A549 (cell line): ENCODE results near the gene DCLK1. TPM values are rescaled to one million over a fixed set of nuclear protein-coding genes. Genes with fewer than 3 reads are reported as not detected.

ENCODE experiments used
- ATAC-seq, 2 experiments: fragments of 200-7000 bp in 1 of 2; fragments of >200 bp in 1 of 2; cut with Nextera tagmentation in 1 of 2; cut with Tn5 transposase in 1 of 2; 3 replicates each; pipeline versions ENCODE4 v1.8.0 to v1.9.1; 2018 to 2020; ENCODE audit warnings: mild to moderate bottlenecking in 1 of 2, moderate library complexity in 1 of 2
- CTCF ChIA-PET: fragments of 300-600 bp; sonication (Branson Sonifier 250); formaldehyde crosslinking; extraction: SDS; loops from one replicate; lab custom pipeline; 2021; ENCODE audit warnings: antibody characterized with exemption, inconsistent platforms; lab: Yijun Ruan, JAX
- POLR2A ChIA-PET: fragments of 350-600 bp; formaldehyde crosslinking; extraction: SDS; loops from one replicate; lab custom pipeline; 2021; ENCODE audit warnings: antibody characterized with exemption, inconsistent platforms; lab: Yijun Ruan, JAX
- DNase-seq, 2 experiments: peaks; one replicate each; pipeline versions ENCODE4 v3.0.0 to v3.0.0-alpha.2; 2011 to 2016; ENCODE audit warnings: low read depth in 1 of 2, low spot score in 1 of 2
- FAIRE-seq: peaks from 2 replicates; lab custom pipeline; 2011; peaks lifted over from hg19 to GRCh38; lab: Jason Lieb, UNC
- H3K27ac ChIP-seq, 2 experiments: fragments of >200 bp; sonication (Bioruptor Twin); formaldehyde crosslinking; 3 replicates each; pipeline ENCODE4 v1.5.1; 2016 to 2017
- H3K4me1 ChIP-seq: fragments of >200 bp; sonication (Bioruptor Twin); formaldehyde crosslinking; 3 replicates; pipeline ENCODE4 v1.6.1; 2016
- H3K4me2 ChIP-seq: fragments of >200 bp; sonication (Bioruptor Twin); formaldehyde crosslinking; 3 replicates; pipeline ENCODE4 v1.6.1; 2016
- H3K4me3 ChIP-seq: fragments of >200 bp; sonication (Bioruptor Twin); formaldehyde crosslinking; 3 replicates; pipeline ENCODE4 v1.5.1; 2016
- H3K9me3 ChIP-seq: fragments of >200 bp; sonication (Bioruptor Twin); formaldehyde crosslinking; 3 replicates; pipeline ENCODE4 v1.6.1; 2016
- BCL3 ChIP-seq: fragments of >200 bp; sonication (Bioruptor Twin); formaldehyde crosslinking; IDR thresholded peaks from 3 replicates; pipeline ENCODE4 v1.6.1; 2016
- BHLHE40 ChIP-seq: IDR thresholded peaks from 2 replicates; pipeline ENCODE4 v1.6.1; 2012; ENCODE audit warnings: low read depth, low read length, inconsistent platforms
- CEBPB ChIP-seq, 2 experiments: fragments of >200 bp in 1 of 2; sonication (Bioruptor Twin) in 1 of 2; formaldehyde crosslinking in 1 of 2; IDR thresholded peaks; 2 replicates each; pipeline ENCODE4 v1.6.1; 2012 to 2016
- CTCF ChIP-seq: fragments of >200 bp; sonication (Bioruptor Twin); formaldehyde crosslinking; IDR thresholded peaks from 3 replicates; pipeline ENCODE4 v1.5.1; 2016
- EHF ChIP-seq: fragments of 250-450 bp; sonication (Bioruptor Pico); IDR thresholded peaks from 2 replicates; pipeline ENCODE4 v1.5.0; 2020; ENCODE audit warnings: mild to moderate bottlenecking
- ELK1 ChIP-seq: fragments of 150-350 bp; IDR thresholded peaks from 2 replicates; pipeline ENCODE4 v1.6.1; 2014; ENCODE audit warnings: low read depth, mild to moderate bottlenecking, low read length
- FOSB ChIP-seq: fragments of 250-450 bp; sonication (Bioruptor Pico); IDR thresholded peaks from 2 replicates; pipeline ENCODE4 v1.5.0; 2020; ENCODE audit warnings: mild to moderate bottlenecking, moderate library complexity
- HDAC2 ChIP-seq: fragments of 200-600 bp; sonication (generic); IDR thresholded peaks from 2 replicates; pipeline ENCODE4 v1.6.1; 2016
- HOXB13 ChIP-seq: fragments of 250-450 bp; sonication (Bioruptor Pico); IDR thresholded peaks from 2 replicates; pipeline ENCODE4 v1.5.0; 2020; ENCODE audit warnings: low read depth, mild to moderate bottlenecking, moderate library complexity
- JUN ChIP-seq, 2 experiments: fragments of >200 bp; sonication (Bioruptor Twin); formaldehyde crosslinking; IDR thresholded peaks; 2 replicates in 1 of 2; 3 replicates in 1 of 2; pipeline ENCODE4 v1.6.1; 2016 to 2017
- KDM1A ChIP-seq: fragments of 200-600 bp; sonication (generic); IDR thresholded peaks from 2 replicates; pipeline ENCODE4 v1.6.1; 2016; ENCODE audit warnings: low read depth, mild to moderate bottlenecking
- KDM5A ChIP-seq: fragments of 200-600 bp; sonication (generic); IDR thresholded peaks from 2 replicates; pipeline ENCODE4 v1.6.1; 2016; ENCODE audit warnings: antibody characterized with exemption, mild to moderate bottlenecking
- MYC ChIP-seq: IDR thresholded peaks from 2 replicates; pipeline ENCODE4 v1.6.1; 2012; ENCODE audit warnings: mild to moderate bottlenecking, inconsistent platforms, low read length, improper control_type of control experiment, borderline replicate concordance
- NPAS2 ChIP-seq: fragments of 250-450 bp; sonication (Bioruptor Pico); IDR thresholded peaks from 2 replicates; pipeline ENCODE4 v1.8.0; 2022; ENCODE audit warnings: mild to moderate bottlenecking, moderate library complexity, borderline replicate concordance
- NR3C1 ChIP-seq: fragments of >200 bp; sonication (Bioruptor Twin); formaldehyde crosslinking; IDR thresholded peaks from 3 replicates; pipeline ENCODE4 v1.6.1; 2017
- PHF8 ChIP-seq: fragments of 200-600 bp; sonication (generic); IDR thresholded peaks from 2 replicates; pipeline ENCODE4 v1.6.1; 2016; ENCODE audit warnings: low read depth, mild to moderate bottlenecking, antibody characterized with exemption, moderate library complexity, borderline replicate concordance
- RAD21 ChIP-seq, 2 experiments: fragments of >200 bp in 1 of 2; sonication (Bioruptor Twin) in 1 of 2; formaldehyde crosslinking in 1 of 2; IDR thresholded peaks in 1 of 2; conservative IDR thresholded peaks in 1 of 2; 2 replicates in 1 of 2; 3 replicates in 1 of 2; pipeline ENCODE4 v1.6.1; 2012 to 2018; ENCODE audit warnings: inconsistent platforms in 1 of 2
- RARB ChIP-seq: fragments of 250-450 bp; sonication (Bioruptor Pico); IDR thresholded peaks from 2 replicates; pipeline ENCODE4 v1.8.0; 2021; ENCODE audit warnings: mild to moderate bottlenecking, moderate library complexity
- RCOR1 ChIP-seq: fragments of 150-350 bp; IDR thresholded peaks from 2 replicates; pipeline ENCODE4 v1.6.1; 2014; ENCODE audit warnings: antibody characterized with exemption, low read length, low read depth
- SMC3 ChIP-seq: fragments of >200 bp; sonication (Bioruptor Twin); formaldehyde crosslinking; IDR thresholded peaks from 3 replicates; pipeline ENCODE4 v1.6.1; 2018; ENCODE audit warnings: inconsistent platforms
- WGBS: methylation state at CpG from one replicate; pipeline ENCODE4 v1.1.6; 2017; ENCODE audit errors: missing lambda C conversion rate; 5-methylcytosine and 5-hydroxymethylcytosine counted together
- polyA plus RNA-seq, 4 experiments: library from polyadenylated mRNA; depleted of rRNA in 3 of 4; stranded (reverse); fragments of >200 nt; fragmentation: RNase III in 1 of 4; extraction: RNeasy Plus Mini Kit Qiagen cat#74134 plus additional on column Dnase treatment in 1 of 4; gene quantifications; 2 replicates in 3 of 4; 3 replicates in 1 of 4; pipeline ENCODE4 v1.2.3, GENCODE V29; 2011 to 2017

Gene DCLK1
- polyA plus RNA-seq, 2 of the 4 experiments (the other 2 are of a cell fraction), result 0.13 to 0.21 TPM

DNA sequence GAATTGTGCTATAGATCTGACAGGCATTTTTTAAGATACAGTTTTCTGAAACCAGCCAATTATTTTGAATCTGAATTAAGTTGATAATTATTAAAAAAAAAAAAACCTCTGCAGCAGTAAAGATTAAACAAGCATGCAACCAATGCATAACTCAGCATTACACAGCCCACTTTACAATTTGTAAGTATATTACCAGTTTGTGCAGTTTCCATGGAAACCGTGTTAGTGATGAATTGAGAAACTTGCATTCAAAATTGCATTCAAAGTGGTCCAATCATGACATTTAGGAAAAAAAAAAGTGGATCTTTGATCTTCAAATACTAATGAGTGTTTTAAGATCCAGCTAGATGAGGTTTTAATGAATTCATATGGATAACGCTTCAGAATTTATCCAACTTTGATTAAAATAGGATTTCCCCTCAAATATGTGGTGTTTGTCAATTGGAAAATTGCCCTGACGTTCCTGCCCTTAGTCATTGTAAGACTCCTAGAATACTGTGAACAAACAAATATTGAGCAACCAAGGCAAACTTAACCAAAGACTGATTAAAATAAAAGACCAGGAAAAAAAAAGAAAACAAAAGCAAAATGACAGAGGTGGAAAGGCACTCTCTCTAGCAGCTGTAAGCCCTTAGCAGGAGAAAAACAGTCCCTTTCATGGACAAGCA is 339.9 kb downstream of the DCLK1 start:
- TF ChIP-seq MYC (no peak), CEBPB (IDR thresholded peaks at IDR 0.05) (peak; percentile 61 to 68; a peak in 3 of 4 replicates)
- peak; percentile 48 to 56; a peak in 3 of 6 replicates for ATAC-seq
- ChIA-PET POLR2A (interaction anchor here (0.6 kb wide), 1 partner anchor 1632 kb away, joined by 3 read pairs; no protein-coding TSS in a partner anchor), CTCF (interaction anchor here (0.6 kb wide), 1 partner anchor 507 kb away, joined by 3 read pairs; no protein-coding TSS in a partner anchor)
- FAIRE-seq, result no peak
- H3K27ac ChIP-seq, result no peak overlapping the region
- peak overlapping the region; percentile 42 for H3K4me2 ChIP-seq
- WGBS, result 0% methylated on average over 3 of the region's 3 CpGs
- peak; percentile 4 to 35 for DNase-seq
- H3K9me3 ChIP-seq, result no peaks in the 10 kb centered on the region
- peaks cover 14% of the 10 kb centered on the region; the same call in 2 of the 3 replicates for H3K4me1 ChIP-seq
- H3K4me3 ChIP-seq, result no peak overlapping the region

GRCh38 chr13:35789335-35790165 is 341.6 kb downstream of the DCLK1 start:
- FAIRE-seq (no peak), ATAC-seq (peak in 1 of 2 experiments; percentile 74; a peak in 3 of 6 replicates), DNase-seq (peak; percentile 7 to 34)
- CTCF ChIA-PET, result interaction anchor here (0.8 to 1.7 kb wide), 7 partner anchors 15 to 572 kb away, joined by 3 to 5 read pairs (median 4); no protein-coding TSS in a partner anchor
- no peak for TF ChIP-seq ELK1
- TF ChIP-seq SMC3, result peak; percentile 31; the same call in 1 of the 3 replicates
- peak; percentile 48 for TF ChIP-seq CTCF
- TF ChIP-seq RAD21 (conservative IDR thresholded peaks at IDR 0.05 in 1 of 2, IDR thresholded peaks at IDR 0.05 in 1 of 2), result peak; percentile 45 to 56; a peak in 4 of 5 replicates
- whole genome bisulfite sequencing, result 61% methylated on average over 6 of the region's 6 CpGs
- no peak overlapping the region for H3K27ac ChIP-seq
- peaks cover 14% of the 10 kb centered on the region; the same call in 2 of the 3 replicates for H3K4me1 ChIP-seq
- no peak overlapping the region for H3K4me3 ChIP-seq
- POLR2A ChIA-PET, result no interaction called here
- H3K9me3 ChIP-seq, result no peaks in the 10 kb centered on the region
- no peak overlapping the region for H3K4me2 ChIP-seq

DNA sequence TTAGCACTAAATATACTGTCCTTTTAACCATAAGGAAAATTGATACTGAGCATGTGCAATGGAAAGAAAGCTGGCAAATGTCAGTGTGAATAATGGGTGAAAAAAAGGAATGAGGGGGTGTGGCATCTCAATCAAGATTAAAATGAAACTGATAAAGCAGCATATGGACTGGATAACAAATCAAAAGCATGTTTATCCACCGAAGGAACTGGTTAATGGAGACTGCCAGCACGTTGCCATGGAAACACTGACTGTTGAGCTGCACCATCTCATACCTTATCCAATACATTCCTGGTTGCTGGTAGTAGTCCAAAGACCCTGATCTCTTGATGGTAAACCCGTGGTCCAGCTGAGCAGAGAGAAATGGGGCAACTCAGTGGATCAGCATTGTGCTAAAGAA is 343.2 kb downstream of the DCLK1 start:
- POLR2A ChIA-PET, result no interaction called here
- H3K27ac ChIP-seq, result no peak overlapping the region
- FAIRE-seq, result no peak
- no peak overlapping the region for H3K4me2 ChIP-seq
- no peak for TF ChIP-seq FOSB
- H3K9me3 ChIP-seq, result no peaks in the 10 kb centered on the region
- DNase-seq, result no peak
- no peak overlapping the region for H3K4me3 ChIP-seq
- CTCF ChIA-PET, result interaction anchor here (1.0 to 1.7 kb wide), 4 partner anchors 13 to 165 kb away, joined by 3 to 5 read pairs (median 4); no protein-coding TSS in a partner anchor
- WGBS, result 9% methylated on average over 3 of the region's 3 CpGs
- no peak for ATAC-seq
- H3K4me1 ChIP-seq, result peaks cover 14% of the 10 kb centered on the region; the same call in 2 of the 3 replicates

GRCh38 chr13:35785576-35786303 is 345.4 kb downstream of the DCLK1 start:
- Histone ChIP-seq H3K9me3 (no peaks in the 10 kb centered on the region), H3K4me3 (no peak overlapping the region), H3K4me2 (no peak overlapping the region), H3K27ac (no peak overlapping the region), H3K4me1 (peaks cover under 1% of the 10 kb centered on the region; the same call in 1 of the 3 replicates)
- DNase-seq (no peak), FAIRE-seq (no peak), ATAC-seq (no peak)
- CTCF ChIA-PET, result no interaction called here
- POLR2A ChIA-PET, result no interaction called here
- WGBS, result 69% methylated on average over 12 of the region's 12 CpGs
- TF ChIP-seq NR3C1 (no peak), HDAC2 (no peak), HOXB13 (CRISPR knock-in tag) (no peak), RCOR1 (no peak), KDM5A (no peak), PHF8 (no peak), EHF (CRISPR knock-in tag) (no peak), KDM1A (no peak), ELK1 (no peak), BHLHE40 (no peak), JUN (IDR thresholded peaks at IDR 0.05) (no peak), RARB (CRISPR knock-in tag) (no peak), NPAS2 (no peak), BCL3 (no peak)
- TF ChIP-seq, all 56 proteins: peak for 0
